DOHH2 (cell line): ENCODE results near the gene STX1A.

Experiments
- H3F3A ChIP-seq: fragments of 200-600 bp; sonication (generic), shearing (Covaris generic); 2 replicates; pipeline ENCODE4 v1.6.0; 2016; ENCODE audit warnings: antibody characterized with exemption, mild to moderate bottlenecking; ENCODE audit not compliant: control insufficient read depth, insufficient read depth
- H3K27ac ChIP-seq: fragments of 200-600 bp; sonication (generic); 2 replicates; pipeline ENCODE4 v1.5.1; 2014; ENCODE audit warnings: low read depth, mild to moderate bottlenecking, low read length, moderate library complexity
- H3K27me3 ChIP-seq: fragments of 200-600 bp; sonication (generic); 2 replicates; pipeline ENCODE4 v1.6.1; 2014; ENCODE audit warnings: mild to moderate bottlenecking, low read length, mixed read lengths; ENCODE audit not compliant: control insufficient read depth
- H3K36me3 ChIP-seq: fragments of 200-600 bp; sonication (generic); 2 replicates; pipeline ENCODE4 v1.6.1; 2014; ENCODE audit warnings: mild to moderate bottlenecking, low read length, moderate library complexity, mixed read lengths; ENCODE audit not compliant: control insufficient read depth
- H3K4me1 ChIP-seq: fragments of 200-600 bp; sonication (generic); 2 replicates; pipeline ENCODE4 v1.6.1; 2014; ENCODE audit warnings: mild to moderate bottlenecking, low read length, mixed read lengths; ENCODE audit not compliant: control insufficient read depth
- H3K4me2 ChIP-seq: fragments of 200-600 bp; sonication (generic); 2 replicates; pipeline ENCODE4 v1.6.0; 2014; ENCODE audit warnings: mild to moderate bottlenecking, low read length, moderate library complexity
- H3K4me3 ChIP-seq: fragments of 200-600 bp; sonication (generic); 2 replicates; pipeline ENCODE4 v1.5.1; 2014; ENCODE audit warnings: mild to moderate bottlenecking, low read length, mixed read lengths
- H3K79me2 ChIP-seq: fragments of 200-600 bp; sonication (generic); 2 replicates; pipeline ENCODE4 v1.6.1; 2014; ENCODE audit warnings: mild to moderate bottlenecking, low read length, mixed read lengths; ENCODE audit not compliant: control insufficient read depth
- H3K9me2 ChIP-seq: fragments of 200-600 bp; sonication (generic); replicated peaks from 2 replicates; pipeline ENCODE4 v1.6.1; 2014; ENCODE audit warnings: mild to moderate bottlenecking, low read length, mixed read lengths; ENCODE audit not compliant: control insufficient read depth
- H3K9me3 ChIP-seq: fragments of 200-600 bp; sonication (generic); 2 replicates; pipeline ENCODE4 v1.6.1; 2014; ENCODE audit warnings: antibody characterized with exemption, low read length, mixed read lengths; ENCODE audit not compliant: control insufficient read depth, insufficient read depth
- H4K20me1 ChIP-seq: fragments of 200-600 bp; sonication (generic); 2 replicates; pipeline ENCODE4 v1.6.0; 2014; ENCODE audit warnings: low read depth, mild to moderate bottlenecking, antibody characterized with exemption, low read length, moderate library complexity; ENCODE audit not compliant: control insufficient read depth, insufficient read depth
- CTCF ChIP-seq: fragments of 200-600 bp; sonication (generic); IDR thresholded peaks from one replicate; pipeline ENCODE4 v1.5.1; 2014; ENCODE audit warnings: antibody characterized with exemption, mild to moderate bottlenecking, low read depth, low read length; ENCODE audit not compliant: poor library complexity, severe bottlenecking
- EZH2phosphoT487 ChIP-seq: fragments of 200-600 bp; sonication (generic); IDR thresholded peaks from 2 replicates; pipeline ENCODE4 v1.6.1; 2017; ENCODE audit warnings: borderline replicate concordance, mild to moderate bottlenecking, antibody characterized with exemption, low read length, moderate library complexity, mixed read lengths

Gene STX1A

GRCh38 chr7:73702226-73702625 lies 17.2 kb downstream of the STX1A start:
- no peaks in the 10 kb centered on the region for H3K9me3 ChIP-seq
- TF ChIP-seq CTCF (no peak), EZH2phosphoT487 (no peak)

GRCh38 chr7:73701357-73701995 lies 18.0 kb downstream of the STX1A start:
- no peaks in the 10 kb centered on the region for H3K9me3 ChIP-seq
- no peaks in the 10 kb centered on the region for H3F3A ChIP-seq
- peaks cover 5% of the 10 kb centered on the region for H3K4me1 ChIP-seq
- H3K4me2 ChIP-seq: no peak overlapping the region
- no peaks in the 10 kb centered on the region for H3K79me2 ChIP-seq
- H3K27me3 ChIP-seq: no peaks in the 10 kb centered on the region
- no peak overlapping the region for H3K4me3 ChIP-seq
- H3K36me3 ChIP-seq: peaks cover 32% of the 10 kb centered on the region
- no peaks in the 10 kb centered on the region for H4K20me1 ChIP-seq
- TF ChIP-seq CTCF (peak; percentile 80), EZH2phosphoT487 (no peak)
- H3K27ac ChIP-seq: no peak overlapping the region
- H3K9me2 ChIP-seq: no peaks in the 10 kb centered on the region

More at GRCh38 chr7:73702226-73702625, 17.2 kb downstream of the STX1A start:
- no peaks in the 10 kb centered on the region for H3F3A ChIP-seq
- H4K20me1 ChIP-seq: no peaks in the 10 kb centered on the region
- H3K36me3 ChIP-seq: peaks cover 26% of the 10 kb centered on the region
- no peak overlapping the region for H3K4me2 ChIP-seq
- H3K9me2 ChIP-seq: no peaks in the 10 kb centered on the region
- no peak overlapping the region for H3K27ac ChIP-seq
- peaks cover 9% of the 10 kb centered on the region for H3K4me1 ChIP-seq
- no peaks in the 10 kb centered on the region for H3K27me3 ChIP-seq
- H3K4me3 ChIP-seq: no peak overlapping the region
- no peaks in the 10 kb centered on the region for H3K79me2 ChIP-seq

- Histone ChIP-seq H3K36me3 (peaks cover 40% of the 10 kb centered on the region), H3K9me3 (no peaks in the 10 kb centered on the region), H3K79me2 (no peaks in the 10 kb centered on the region), H3K9me2 (no peaks in the 10 kb centered on the region), H4K20me1 (no peaks in the 10 kb centered on the region), H3F3A (no peaks in the 10 kb centered on the region), H3K27me3 (no peaks in the 10 kb centered on the region), H3K4me1 (peaks cover 5% of the 10 kb centered on the region), H3K4me3 (no peak overlapping the region), H3K27ac (no peak overlapping the region), H3K4me2 (no peak overlapping the region)
- TF ChIP-seq CTCF (no peak), EZH2phosphoT487 (no peak)
These were observed 18.8 kb downstream of the STX1A start for GRCh38 chr7:73700581-73701134.
